K562 (cell line): ENCODE data around the gene NAV2. TPM values are rescaled to one million over a fixed set of nuclear protein-coding genes. Genes with fewer than 3 reads are reported as not detected.
A peak's percentile ranks its signal among the peaks of the same experiment; 100 is the strongest.

ENCODE experiments used
- ARID1B ChIP-seq: fragments of 450-650 bp; IDR thresholded peaks from 2 replicates; pipeline ENCODE4 v1.6.1; 2016; ENCODE audit warnings: antibody characterized with exemption, mild to moderate bottlenecking, inconsistent platforms
- CHD4 ChIP-seq: fragments of 200-600 bp; sonication (generic); IDR thresholded peaks from 3 replicates; pipeline ENCODE4 v1.6.1; 2012; ENCODE audit warnings: low read depth, mild to moderate bottlenecking, mixed read lengths, low read length, inconsistent platforms; ENCODE audit not compliant: insufficient read depth, insufficient replicate concordance, poor library complexity, severe bottlenecking
- DDX20 ChIP-seq: fragments of 450-650 bp; IDR thresholded peaks from 2 replicates; pipeline ENCODE4 v1.6.1; 2016; ENCODE audit warnings: missing genetic modification characterization, low read depth, mild to moderate bottlenecking, missing compliant biosample characterization, moderate library complexity
- EHMT2 ChIP-seq: fragments of 450-650 bp; IDR thresholded peaks from 2 replicates; pipeline ENCODE4 v1.6.1; 2018; ENCODE audit warnings: antibody characterized with exemption
- EP300 ChIP-seq: IDR thresholded peaks from 2 replicates; pipeline ENCODE4 v1.6.1; 2012; ENCODE audit warnings: low read length, improper control_type of control experiment
- FOS ChIP-seq: IDR thresholded peaks from 3 replicates; pipeline ENCODE4 v1.6.1; 2011; ENCODE audit not compliant: insufficient read length; ENCODE audit errors: extremely low read depth
- HDAC1 ChIP-seq, 2 experiments: fragments of 450-650 bp; IDR thresholded peaks; 2 replicates each; pipeline ENCODE4 v1.6.1; 2016 to 2017; ENCODE audit warnings: inconsistent platforms in 1 of 2, mild to moderate bottlenecking in 1 of 2, moderate library complexity in 1 of 2
- HDAC6 ChIP-seq: IDR thresholded peaks from 2 replicates; pipeline ENCODE4 v1.6.1; 2012; ENCODE audit warnings: low read depth, mild to moderate bottlenecking, control low read depth, inconsistent platforms, low read length, moderate library complexity
- JUND ChIP-seq, 2 experiments: IDR thresholded peaks; 2 replicates in 1 of 2; 3 replicates in 1 of 2; pipeline ENCODE4 v1.6.1; 2011; ENCODE audit warnings: borderline replicate concordance in 2 of 2, low read depth in 2 of 2, low read length in 2 of 2, improper control_type of control experiment in 1 of 2, missing biosample characterization in 1 of 2, missing genetic modification characterization in 1 of 2, missing genetic modification reagents in 1 of 2
- MXI1 ChIP-seq: IDR thresholded peaks from 2 replicates; pipeline ENCODE4 v1.6.1; 2011; ENCODE audit warnings: low read depth, mild to moderate bottlenecking, improper control_type of control experiment, low read length
- NCOA6 ChIP-seq: fragments of 450-650 bp; IDR thresholded peaks from 2 replicates; pipeline ENCODE4 v1.6.1; 2017; ENCODE audit warnings: mild to moderate bottlenecking
- POLR2A ChIP-seq: fragments of 450-650 bp; conservative IDR thresholded peaks from 2 replicates; pipeline ENCODE4 v1.6.1; 2016
- POLR2AphosphoS2 ChIP-seq: IDR thresholded peaks from 2 replicates; pipeline ENCODE4 v1.6.1; 2012; ENCODE audit warnings: low read length, improper control_type of control experiment
- POLR2H ChIP-seq: IDR thresholded peaks from 2 replicates; pipeline ENCODE4 v1.6.1; 2016; ENCODE audit warnings: missing genetic modification characterization, low read depth, mild to moderate bottlenecking, control low read depth, missing compliant biosample characterization, moderate library complexity
- RCOR1 ChIP-seq, 2 experiments: IDR thresholded peaks; 2 replicates each; pipeline ENCODE4 v1.6.1; 2012; ENCODE audit warnings: low read depth in 2 of 2, low read length in 2 of 2, borderline replicate concordance in 1 of 2, improper control_type of control experiment in 1 of 2
- SAFB ChIP-seq: fragments of 200-400 bp; formaldehyde crosslinking; IDR thresholded peaks from 2 replicates; pipeline ENCODE4 v1.6.1; 2017; ENCODE audit warnings: low read depth, low read length, borderline replicate concordance
- SMARCA4 ChIP-seq: fragments of 450-650 bp; IDR thresholded peaks from 2 replicates; pipeline ENCODE4 v1.6.1; 2016
- TARDBP ChIP-seq: fragments of 450-650 bp; IDR thresholded peaks from 2 replicates; pipeline ENCODE4 v1.6.1; 2016
- TEAD4 ChIP-seq, 2 experiments: sonication (generic) in 1 of 2; formaldehyde crosslinking in 1 of 2; IDR thresholded peaks; 2 replicates each; pipeline versions ENCODE4 v1.6.1 to v1.8.0; 2012 to 2022; ENCODE audit warnings: borderline replicate concordance in 1 of 2, inconsistent platforms in 1 of 2, low read length in 1 of 2, mild to moderate bottlenecking in 1 of 2, missing genetic modification reagents in 1 of 2
- TRIM24 ChIP-seq, 2 experiments: fragments of 450-650 bp; IDR thresholded peaks; 2 replicates each; pipeline ENCODE4 v1.6.1; 2016
- ZEB2 ChIP-seq: fragments of 450-650 bp; IDR thresholded peaks from 2 replicates; pipeline ENCODE4 v1.6.1; 2016
- ZNF124 ChIP-seq: sonication (generic); formaldehyde crosslinking; IDR thresholded peaks from 2 replicates; pipeline ENCODE4 v1.8.1; 2022; ENCODE audit warnings: missing genetic modification reagents
- polyA plus RNA-seq, 8 experiments: library from polyadenylated mRNA; depleted of rRNA in 4 of 8; stranded (reverse) in 5 of 8; unstranded in 3 of 8; fragments of >200 nt; fragmentation: Nextera tagmentation in 2 of 8; fragmentation: Illumina TruSeq in 1 of 8; extraction: Ambion mirVana in 2 of 8; extraction: Trizol in 1 of 8; gene quantifications; 2 replicates each; pipeline versions ENCODE4 v1.2.1 to v1.2.3, GENCODE V29; 2011 to 2014; ENCODE audit warnings: inconsistent platforms in 1 of 8, missing spikeins in 1 of 8
- total RNA-seq, 7 experiments: library from RNA; depleted of rRNA in 6 of 7; stranded (reverse); fragments of >200 nt in 6 of 7; fragmentation: Illumina TruSeq in 2 of 7; extraction: Trizol in 2 of 7; gene quantifications; 2 replicates each; pipeline versions ENCODE4 v1.2.1 to v1.2.3, GENCODE V29; 2011 to 2021; ENCODE audit warnings: low replicate concordance in 1 of 7
- TF ChIP-seq, protein P1 (sequence below): sonication (generic); formaldehyde crosslinking; IDR thresholded peaks from 2 replicates; pipeline ENCODE4 v1.8.0; 2022; ENCODE audit warnings: missing genetic modification reagents, mild to moderate bottlenecking, moderate library complexity, borderline replicate concordance
- TF ChIP-seq, protein P2 (sequence below), 2 experiments: fragments of 450-650 bp in 1 of 2; sonication (generic) in 1 of 2; formaldehyde crosslinking in 1 of 2; IDR thresholded peaks in 1 of 2; conservative IDR thresholded peaks in 1 of 2; 2 replicates each; pipeline versions ENCODE4 v1.6.1 to v1.8.1; 2016 to 2023; ENCODE audit warnings: mild to moderate bottlenecking in 2 of 2, moderate library complexity in 2 of 2, inconsistent platforms in 1 of 2, missing genetic modification reagents in 1 of 2
- TF ChIP-seq, protein P3 (sequence below): fragments of 250-450 bp; sonication (Bioruptor Pico); IDR thresholded peaks from 2 replicates; pipeline ENCODE4 v1.4.0; 2020; ENCODE audit warnings: borderline replicate concordance

Gene NAV2
- total and polyA plus RNA-seq, 9 of the 15 experiments (the other 6 are each of a cell fraction or from before 2014, with no cell fraction given) = 0.03 to 0.35 (median 0.05) TPM

DNA sequence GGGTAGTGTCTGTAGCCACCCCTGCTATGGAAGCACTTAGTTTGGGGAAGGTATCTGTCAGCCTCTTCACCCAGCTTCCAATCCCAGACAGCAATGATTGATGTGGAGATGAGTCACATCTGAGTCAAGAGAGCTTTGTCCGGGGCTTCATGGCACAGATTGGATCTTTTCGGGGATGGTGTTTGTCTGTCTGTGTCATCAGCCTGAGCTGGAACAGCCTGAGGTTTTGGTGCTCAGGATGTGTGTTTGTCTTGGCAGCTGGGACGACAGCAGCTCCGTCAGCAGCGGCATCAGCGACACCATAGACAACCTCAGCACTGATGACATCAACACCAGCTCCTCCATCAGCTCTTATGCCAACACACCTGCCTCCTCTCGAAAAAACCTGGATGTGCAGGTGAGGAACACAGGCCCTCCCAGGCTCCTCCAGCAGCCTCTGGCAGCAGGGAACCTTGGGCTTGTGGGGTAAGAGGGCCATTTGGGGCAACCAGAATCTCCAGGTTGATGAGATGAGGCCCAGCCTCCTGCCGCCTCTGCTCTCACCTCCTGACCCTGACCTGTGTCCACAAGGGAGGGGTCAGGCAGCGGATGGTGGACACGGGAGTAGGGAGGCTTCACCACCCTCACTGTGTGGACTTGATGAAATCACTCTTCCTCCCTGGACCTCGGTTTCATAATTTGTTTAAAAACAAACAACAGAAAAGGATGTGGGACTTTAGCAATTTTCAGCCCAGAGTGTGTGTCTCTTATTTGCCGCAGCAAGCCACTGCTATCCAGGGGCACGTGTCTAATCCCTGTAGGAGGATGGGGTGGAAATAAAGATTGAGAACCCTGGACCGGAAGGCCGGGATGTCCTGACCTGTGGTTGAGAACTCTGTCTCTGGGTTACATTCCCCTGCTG is 323.3 kb downstream of the NAV2 start (continued):
- TF ChIP-seq DDX20 (tag) (no peak), POLR2A (no peak), ZNF124 (CRISPR knock-in tag) (no peak), HDAC1 (IDR thresholded peaks at IDR 0.05) (0 out of 4 replicates have a peak, but pooled peaks of 1 of the 2 experiments have one; percentile 37), TARDBP (peak; percentile 46; the same call in 1 of the 2 replicates), POLR2AphosphoS2 (no peak), CHD4 (no peak), TEAD4 (IDR thresholded peaks at IDR 0.05; ENCODE audit: low read length) (no peak), TEAD4 (CRISPR knock-in tag; IDR thresholded peaks at IDR 0.05; ENCODE audit: borderline replicate concordance) (no peak), SMARCA4 (peak; percentile 79; the same call in 1 of the 2 replicates), MXI1 (no peak), ARID1B (peak; percentile 77), EHMT2 (no peak), NCOA6 (no peak), ZEB2 (peak; percentile 71; the same call in 1 of the 2 replicates), EP300 (peak; percentile 57), SAFB (no peak), JUND (IDR thresholded peaks at IDR 0.05; ENCODE audit: borderline replicate concordance, low read depth, low read length) (peak; percentile 96), JUND (tag; IDR thresholded peaks at IDR 0.05; ENCODE audit: borderline replicate concordance, low read depth, low read length) (peak; percentile 95), HDAC6 (no peak), FOS (peak; percentile 54), TRIM24 (IDR thresholded peaks at IDR 0.05) (peak; percentile 22 to 75; a peak in 1 of 4 replicates), RCOR1 (IDR thresholded peaks at IDR 0.05; ENCODE audit: borderline replicate concordance in 1 of 2, low read depth in 2 of 2, low read length in 2 of 2) (peak in 1 of 2 experiments; percentile 96; a peak in 2 of 4 replicates), POLR2H (no peak)
- TF ChIP-seq, protein P1, sequence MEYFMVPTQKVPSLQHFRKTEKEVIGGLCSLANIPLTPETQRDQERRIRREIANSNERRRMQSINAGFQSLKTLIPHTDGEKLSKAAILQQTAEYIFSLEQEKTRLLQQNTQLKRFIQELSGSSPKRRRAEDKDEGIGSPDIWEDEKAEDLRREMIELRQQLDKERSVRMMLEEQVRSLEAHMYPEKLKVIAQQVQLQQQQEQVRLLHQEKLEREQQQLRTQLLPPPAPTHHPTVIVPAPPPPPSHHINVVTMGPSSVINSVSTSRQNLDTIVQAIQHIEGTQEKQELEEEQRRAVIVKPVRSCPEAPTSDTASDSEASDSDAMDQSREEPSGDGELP (CRISPR knock-in tag) = peak; percentile 18; the same call in 1 of the 2 replicates
- TF ChIP-seq, protein P2, sequence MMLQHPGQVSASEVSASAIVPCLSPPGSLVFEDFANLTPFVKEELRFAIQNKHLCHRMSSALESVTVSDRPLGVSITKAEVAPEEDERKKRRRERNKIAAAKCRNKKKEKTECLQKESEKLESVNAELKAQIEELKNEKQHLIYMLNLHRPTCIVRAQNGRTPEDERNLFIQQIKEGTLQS (IDR thresholded peaks at IDR 0.05) = peak; percentile 97
- TF ChIP-seq, protein P2 (CRISPR knock-in tag; conservative IDR thresholded peaks at IDR 0.05) = no peak
- TF ChIP-seq, protein P3, sequence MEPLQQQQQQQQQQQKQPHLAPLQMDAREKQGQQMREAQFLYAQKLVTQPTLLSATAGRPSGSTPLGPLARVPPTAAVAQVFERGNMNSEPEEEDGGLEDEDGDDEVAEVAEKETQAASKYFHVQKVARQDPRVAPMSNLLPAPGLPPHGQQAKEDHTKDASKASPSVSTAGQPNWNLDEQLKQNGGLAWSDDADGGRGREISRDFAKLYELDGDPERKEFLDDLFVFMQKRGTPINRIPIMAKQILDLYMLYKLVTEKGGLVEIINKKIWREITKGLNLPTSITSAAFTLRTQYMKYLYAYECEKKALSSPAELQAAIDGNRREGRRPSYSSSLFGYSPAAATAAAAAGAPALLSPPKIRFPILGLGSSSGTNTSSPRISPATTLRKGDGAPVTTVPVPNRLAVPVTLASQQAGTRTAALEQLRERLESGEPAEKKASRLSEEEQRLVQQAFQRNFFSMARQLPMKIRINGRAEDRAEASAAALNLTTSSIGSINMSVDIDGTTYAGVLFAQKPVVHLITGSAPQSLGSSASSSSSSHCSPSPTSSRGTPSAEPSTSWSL (CRISPR knock-in tag) = no peak
